ENCODE results near the gene AK6.

- no peak for TF ChIP-seq REST (IDR thresholded peaks at IDR 0.05; ENCODE audit: insufficient read depth in 1 of 2, low read depth in 2 of 2, low read length in 2 of 2)
- no peak for TF ChIP-seq TAF1 (IDR thresholded peaks at IDR 0.05; ENCODE audit: borderline replicate concordance, insufficient read depth, low read length)
- TF ChIP-seq SIN3A (IDR thresholded peaks at IDR 0.05; ENCODE audit: borderline replicate concordance, insufficient read depth, low read length): no peak
- TF ChIP-seq POLR2AphosphoS5 (IDR thresholded peaks at IDR 0.05; ENCODE audit: low read depth, low read length): no peak
These were observed 26.2 kb downstream of the AK6 start for GRCh38 chr5:69343083-69343482.

Data from PFSK-1 (cell line).